ENCODE measurements around the gene MTFP1.

MTFP1 gene

DNA sequence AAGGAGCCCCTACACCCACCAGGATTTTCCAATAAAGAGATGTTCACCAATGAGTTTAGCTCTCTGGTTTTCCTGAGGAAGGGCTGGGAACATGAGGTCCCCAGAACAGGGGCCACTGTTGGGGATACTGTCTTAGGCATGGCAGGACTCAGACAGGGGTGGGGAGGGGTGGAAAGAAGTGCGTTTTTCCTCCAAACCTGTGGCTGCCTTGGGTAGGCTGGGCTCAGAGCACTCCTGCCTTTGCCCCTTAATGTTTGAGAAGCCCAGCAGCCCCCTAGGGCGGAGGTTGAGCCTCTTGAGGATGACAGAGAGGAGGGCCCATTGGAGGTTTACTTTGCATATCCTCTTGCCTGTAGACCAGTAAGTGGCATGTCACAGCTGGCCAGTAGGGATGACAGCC lies 10.6 kb downstream of the MTFP1 start:
- H2AFZ ChIP-seq (ENCODE audit: low read depth, low read length, severe bottlenecking): peak overlapping the region; percentile 83
- peak overlapping the region; percentile 41 for H3K4me3 ChIP-seq (ENCODE audit: insufficient read depth, low read length, poor library complexity, severe bottlenecking)
- no peaks in the 10 kb centered on the region for H3K9me2 ChIP-seq (replicated peaks; ENCODE audit: insufficient read depth, low read length)
- no peaks in the 10 kb centered on the region for H3K36me3 ChIP-seq (ENCODE audit: low read length)
- no peaks in the 10 kb centered on the region for H3K79me2 ChIP-seq (ENCODE audit: insufficient read depth, low read length)
- peak overlapping the region; percentile 55 for H3K4me2 ChIP-seq (ENCODE audit: low read depth, low read length, poor library complexity, severe bottlenecking)
- H3K9me3 ChIP-seq (ENCODE audit: insufficient read depth, low read length): no peaks in the 10 kb centered on the region
- peaks cover 11% of the 10 kb centered on the region for H3F3A ChIP-seq (ENCODE audit: insufficient read depth)
- H3K27ac ChIP-seq (ENCODE audit: low read depth, low read length): peak overlapping the region; percentile 37; the same call in 1 of the 2 replicates
- no peaks in the 10 kb centered on the region for H3K27me3 ChIP-seq (ENCODE audit: low read length)
- TF ChIP-seq, protein P1, sequence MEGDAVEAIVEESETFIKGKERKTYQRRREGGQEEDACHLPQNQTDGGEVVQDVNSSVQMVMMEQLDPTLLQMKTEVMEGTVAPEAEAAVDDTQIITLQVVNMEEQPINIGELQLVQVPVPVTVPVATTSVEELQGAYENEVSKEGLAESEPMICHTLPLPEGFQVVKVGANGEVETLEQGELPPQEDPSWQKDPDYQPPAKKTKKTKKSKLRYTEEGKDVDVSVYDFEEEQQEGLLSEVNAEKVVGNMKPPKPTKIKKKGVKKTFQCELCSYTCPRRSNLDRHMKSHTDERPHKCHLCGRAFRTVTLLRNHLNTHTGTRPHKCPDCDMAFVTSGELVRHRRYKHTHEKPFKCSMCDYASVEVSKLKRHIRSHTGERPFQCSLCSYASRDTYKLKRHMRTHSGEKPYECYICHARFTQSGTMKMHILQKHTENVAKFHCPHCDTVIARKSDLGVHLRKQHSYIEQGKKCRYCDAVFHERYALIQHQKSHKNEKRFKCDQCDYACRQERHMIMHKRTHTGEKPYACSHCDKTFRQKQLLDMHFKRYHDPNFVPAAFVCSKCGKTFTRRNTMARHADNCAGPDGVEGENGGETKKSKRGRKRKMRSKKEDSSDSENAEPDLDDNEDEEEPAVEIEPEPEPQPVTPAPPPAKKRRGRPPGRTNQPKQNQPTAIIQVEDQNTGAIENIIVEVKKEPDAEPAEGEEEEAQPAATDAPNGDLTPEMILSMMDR (IDR thresholded peaks at IDR 0.05; ENCODE audit: insufficient read depth, low read length, poor library complexity, severe bottlenecking): no peak
- no peak for TF ChIP-seq EZH2phosphoT487 (conservative IDR thresholded peaks at IDR 0.05; ENCODE audit: low read length)
- H4K20me1 ChIP-seq (ENCODE audit: low read depth, low read length): no peaks in the 10 kb centered on the region
- H3K9ac ChIP-seq (ENCODE audit: low read length): peak overlapping the region; percentile 27; the same call in 1 of the 2 replicates

DNA sequence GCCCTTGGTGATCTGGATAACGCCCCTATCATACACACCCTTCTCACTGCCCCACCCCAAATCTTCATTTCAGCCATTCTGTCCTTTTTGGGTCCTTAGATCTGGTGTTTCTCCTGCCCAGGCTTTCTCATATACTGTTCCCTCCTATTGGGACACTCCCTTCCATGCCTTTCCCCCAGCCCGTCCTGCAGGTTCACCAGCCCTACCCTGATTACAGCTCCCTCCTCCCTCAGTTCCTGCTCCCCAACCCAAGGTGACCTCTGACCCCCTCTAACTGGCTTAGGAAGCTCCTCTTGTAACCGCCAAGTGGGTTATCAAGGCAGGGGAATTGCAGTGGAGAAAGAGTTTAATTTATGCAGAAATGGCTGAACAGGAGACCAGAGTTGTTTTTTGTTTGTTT lies 13.0 kb downstream of the MTFP1 start:
- Histone ChIP-seq H3K9me2 (replicated peaks; ENCODE audit: insufficient read depth, low read length) (no peaks in the 10 kb centered on the region), H3K4me3 (ENCODE audit: insufficient read depth, low read length, poor library complexity, severe bottlenecking) (no peak overlapping the region), H3K79me2 (ENCODE audit: insufficient read depth, low read length) (no peaks in the 10 kb centered on the region), H3K27me3 (ENCODE audit: low read length) (no peaks in the 10 kb centered on the region), H3K4me2 (ENCODE audit: low read depth, low read length, poor library complexity, severe bottlenecking) (no peak overlapping the region), H3K9me3 (ENCODE audit: insufficient read depth, low read length) (no peaks in the 10 kb centered on the region), H4K20me1 (ENCODE audit: low read depth, low read length) (no peaks in the 10 kb centered on the region), H3F3A (ENCODE audit: insufficient read depth) (peaks cover 11% of the 10 kb centered on the region), H2AFZ (ENCODE audit: low read depth, low read length, severe bottlenecking) (no peak overlapping the region), H3K27ac (ENCODE audit: low read depth, low read length) (no peak overlapping the region), H3K36me3 (ENCODE audit: low read length) (no peaks in the 10 kb centered on the region), H3K9ac (ENCODE audit: low read length) (no peak overlapping the region)
- no peak for TF ChIP-seq EZH2phosphoT487 (conservative IDR thresholded peaks at IDR 0.05; ENCODE audit: low read length)
- TF ChIP-seq, protein P1 (IDR thresholded peaks at IDR 0.05; ENCODE audit: insufficient read depth, low read length, poor library complexity, severe bottlenecking): no peak

DNA sequence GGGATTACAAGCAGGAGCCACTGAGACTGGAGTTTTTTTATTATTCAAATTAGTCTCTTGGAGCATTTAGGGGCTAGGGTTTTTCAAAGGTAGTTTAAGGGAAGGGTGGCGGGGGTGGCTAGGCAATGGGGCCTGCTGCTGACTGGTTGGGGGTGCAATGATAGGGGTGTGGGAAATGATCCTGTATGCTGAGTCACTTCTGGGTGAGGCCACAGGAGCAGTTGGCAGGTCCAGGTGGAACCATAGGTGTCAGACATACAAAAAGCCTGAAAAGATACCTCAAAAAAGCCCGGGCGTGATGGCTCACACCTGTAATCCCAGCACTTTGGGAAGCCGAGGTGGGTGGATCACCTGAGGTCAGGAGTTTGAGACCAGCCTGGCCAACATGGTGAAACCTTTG lies 13.7 kb downstream of the MTFP1 start:
- Histone ChIP-seq H2AFZ (ENCODE audit: low read depth, low read length, severe bottlenecking) (no peak overlapping the region), H3K79me2 (ENCODE audit: insufficient read depth, low read length) (no peaks in the 10 kb centered on the region), H3F3A (ENCODE audit: insufficient read depth) (peaks cover 11% of the 10 kb centered on the region), H3K4me2 (ENCODE audit: low read depth, low read length, poor library complexity, severe bottlenecking) (no peak overlapping the region), H3K27ac (ENCODE audit: low read depth, low read length) (no peak overlapping the region), H3K9me3 (ENCODE audit: insufficient read depth, low read length) (no peaks in the 10 kb centered on the region), H3K4me3 (ENCODE audit: insufficient read depth, low read length, poor library complexity, severe bottlenecking) (no peak overlapping the region), H3K27me3 (ENCODE audit: low read length) (no peaks in the 10 kb centered on the region), H3K9me2 (replicated peaks; ENCODE audit: insufficient read depth, low read length) (no peaks in the 10 kb centered on the region), H3K9ac (ENCODE audit: low read length) (no peak overlapping the region), H4K20me1 (ENCODE audit: low read depth, low read length) (no peaks in the 10 kb centered on the region), H3K36me3 (ENCODE audit: low read length) (no peaks in the 10 kb centered on the region)
- TF ChIP-seq EZH2phosphoT487 (conservative IDR thresholded peaks at IDR 0.05; ENCODE audit: low read length): no peak
- TF ChIP-seq, protein P1 (IDR thresholded peaks at IDR 0.05; ENCODE audit: insufficient read depth, low read length, poor library complexity, severe bottlenecking): no peak
